HG03457 (cell line): Measurements from ENCODE around the gene WWOX.

Source experiments
- ATAC-seq: cut with Tn5 transposase; IDR thresholded peaks from one replicate; pipeline ENCODE4 v1.9.1; 2021; ENCODE audit warnings: moderate number of reproducible peaks; ENCODE audit not compliant: unreplicated experiment

The WWOX gene

GRCh38 chr16:78485917-78486257 lies 386.4 kb downstream of the WWOX start:
- ATAC-seq = no peak

GRCh38 chr16:78487471-78487870 lies 388.0 kb downstream of the WWOX start:
- no peak for ATAC-seq

- ATAC-seq = no peak
Measured at GRCh38 chr16:78489072-78489471, 389.6 kb downstream of the WWOX start.

DNA sequence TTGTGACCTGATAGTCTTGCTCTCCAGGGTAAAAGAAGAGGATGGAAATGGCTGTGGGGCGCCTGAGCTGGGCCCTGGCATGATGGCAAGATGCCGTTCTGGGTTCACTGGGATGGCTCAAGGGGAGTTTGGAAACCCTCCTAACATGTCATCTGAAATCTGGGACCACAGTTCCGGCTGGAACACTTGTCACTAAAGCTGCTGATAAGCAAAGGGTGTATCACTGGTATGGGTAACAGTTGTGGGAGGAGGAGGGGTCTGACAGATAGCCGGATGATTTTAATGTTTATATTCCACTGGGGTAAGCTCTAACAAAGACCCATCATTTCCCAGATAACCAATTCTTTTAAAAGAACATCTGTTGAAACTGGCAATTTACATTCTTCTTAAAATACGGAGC lies 390.2 kb downstream of the WWOX start:
- ATAC-seq = no peak

- ATAC-seq = no peak
Measured at GRCh38 chr16:78490431-78490830, 391.0 kb downstream of the WWOX start.

DNA sequence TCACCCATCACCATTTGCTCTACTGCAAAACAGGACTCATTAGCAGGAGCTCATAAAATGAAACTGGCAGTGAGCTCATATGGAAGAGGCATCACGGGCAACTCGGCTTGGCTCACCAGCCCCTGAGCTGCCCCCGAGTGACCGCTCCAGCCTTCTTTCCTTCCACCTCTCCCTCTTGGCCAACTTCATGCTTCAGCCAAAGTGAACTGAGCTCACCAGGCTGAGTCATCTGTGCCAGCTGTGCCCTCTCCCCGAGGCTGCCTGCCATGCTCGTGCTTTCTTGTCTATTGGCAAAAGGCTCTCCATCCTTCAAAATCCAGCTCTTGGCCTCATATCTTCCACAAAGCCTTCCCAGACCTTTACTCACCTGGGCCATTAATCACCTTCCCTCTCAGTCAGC lies 391.4 kb downstream of the WWOX start:
- no peak for ATAC-seq

- no peak for ATAC-seq
Measured at GRCh38 chr16:78493573-78493972, 394.1 kb downstream of the WWOX start.

- ATAC-seq = no peak
Measured at GRCh38 chr16:78494105-78494504, 394.7 kb downstream of the WWOX start.

DNA sequence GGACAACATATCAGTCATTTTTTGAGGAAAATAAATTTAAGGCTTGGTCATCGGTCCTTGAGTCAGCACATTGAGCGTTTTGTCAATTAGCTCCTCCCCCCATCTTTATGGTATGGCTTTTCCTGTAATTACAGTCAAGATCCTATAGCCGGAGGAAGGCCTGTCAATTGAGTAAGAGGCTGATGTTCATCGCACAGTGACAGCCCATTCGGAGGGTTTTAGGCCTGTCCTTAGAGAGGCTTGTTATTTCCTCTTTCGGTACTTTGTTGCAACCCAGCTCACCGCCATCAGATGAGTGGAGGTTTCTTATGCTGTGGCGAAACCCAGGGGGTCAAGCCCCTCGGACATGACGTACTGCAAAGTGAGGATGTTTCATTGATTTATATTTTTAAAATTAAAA lies 395.2 kb downstream of the WWOX start:
- ATAC-seq = no peak

DNA sequence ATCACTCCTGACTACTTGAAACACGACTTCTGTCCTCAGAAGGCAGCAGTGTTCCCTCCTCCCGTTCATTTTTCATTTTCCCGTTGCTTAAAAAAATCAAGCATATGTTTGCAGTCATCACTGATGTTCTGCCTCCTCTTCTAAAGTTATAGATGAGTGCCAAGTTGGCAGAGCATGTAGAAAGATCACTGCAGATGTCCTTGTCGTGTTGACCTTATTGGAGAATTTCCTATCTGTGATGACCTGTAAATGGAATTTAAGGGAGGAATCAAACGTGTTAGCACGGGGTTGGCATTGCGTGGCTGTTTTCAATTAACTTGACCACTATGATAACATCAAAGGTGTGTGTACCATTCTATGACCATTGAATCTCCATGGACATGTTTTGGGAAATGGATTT lies 396.7 kb downstream of the WWOX start:
- ATAC-seq = no peak

DNA sequence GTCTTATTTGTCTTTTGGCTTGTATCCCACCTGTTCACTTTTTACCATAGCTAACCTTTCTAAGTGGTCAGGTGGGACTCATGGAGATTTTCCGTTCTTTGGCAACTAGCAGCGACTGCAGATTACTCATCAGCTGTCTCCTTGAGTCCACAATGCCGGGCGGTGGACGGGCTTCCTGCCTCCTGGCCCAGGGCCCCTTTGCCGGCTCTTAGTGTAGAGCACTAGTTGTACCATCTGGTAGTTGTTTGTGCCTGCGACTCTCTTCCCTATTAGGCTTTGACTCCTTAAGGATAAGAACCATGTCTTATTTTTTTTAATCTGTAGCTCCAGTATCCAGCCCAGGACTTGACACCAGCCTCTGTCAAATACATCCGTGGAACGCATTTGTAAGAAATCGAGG lies 399.9 kb downstream of the WWOX start:
- no peak for ATAC-seq

DNA sequence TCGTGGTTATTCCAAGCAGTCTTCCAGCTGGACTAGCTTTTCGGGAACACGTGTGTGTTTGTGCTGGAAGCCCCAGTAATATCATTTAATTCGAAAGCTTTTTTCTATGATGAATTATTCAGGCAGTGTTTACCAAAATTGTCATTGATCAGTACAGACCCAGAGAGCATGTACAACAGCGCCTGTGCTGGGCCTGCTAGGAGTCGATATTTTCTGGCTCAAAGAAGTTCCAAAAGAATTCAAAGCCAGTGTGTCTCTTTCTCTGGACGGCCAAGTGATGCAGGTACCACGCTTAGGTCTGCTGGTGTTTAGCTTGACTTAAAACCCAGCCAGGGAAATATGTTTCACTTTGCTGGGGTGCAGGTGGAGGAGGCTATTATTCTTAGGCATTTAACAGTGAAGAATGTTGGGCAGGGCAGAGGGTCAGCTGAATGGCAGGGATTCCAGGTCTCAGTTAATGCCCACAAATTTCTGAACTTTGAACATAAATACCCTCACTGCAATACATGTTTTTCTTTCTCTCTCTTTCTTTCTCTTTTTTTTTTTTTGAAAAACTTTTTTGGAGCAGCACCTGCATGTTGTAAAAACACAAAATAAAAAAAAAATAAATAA lies 401.3 kb downstream of the WWOX start:
- no peak for ATAC-seq

- no peak for ATAC-seq
Measured at GRCh38 chr16:78501744-78502143, 402.3 kb downstream of the WWOX start.

DNA sequence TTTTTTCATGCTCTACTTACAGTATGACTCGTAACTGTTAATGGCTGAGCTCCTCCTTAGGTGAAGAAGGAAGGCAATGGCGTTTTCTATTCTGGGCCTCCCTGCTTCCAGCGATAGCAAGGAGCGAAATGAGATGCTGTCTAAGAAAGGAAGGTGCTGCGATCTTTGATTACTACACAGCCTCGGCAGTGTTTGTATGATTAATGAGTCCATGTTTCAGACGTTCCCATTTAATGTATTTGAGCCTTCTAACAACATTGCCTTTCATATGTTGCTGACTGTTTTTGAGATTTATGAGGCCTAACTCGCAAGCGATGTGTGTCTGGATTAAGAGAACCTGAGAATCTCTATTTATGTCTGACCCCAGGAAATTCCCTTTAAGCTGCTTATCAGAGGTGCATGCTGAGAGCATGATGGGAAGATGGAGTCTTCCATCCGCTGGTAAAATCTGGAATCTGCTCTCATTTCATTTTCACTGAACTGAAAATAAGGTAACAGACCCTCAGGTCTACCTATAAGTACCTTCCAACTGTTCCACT lies 403.4 kb downstream of the WWOX start:
- no peak for ATAC-seq

GRCh38 chr16:78503602-78504001 lies 404.1 kb downstream of the WWOX start:
- ATAC-seq = no peak

DNA sequence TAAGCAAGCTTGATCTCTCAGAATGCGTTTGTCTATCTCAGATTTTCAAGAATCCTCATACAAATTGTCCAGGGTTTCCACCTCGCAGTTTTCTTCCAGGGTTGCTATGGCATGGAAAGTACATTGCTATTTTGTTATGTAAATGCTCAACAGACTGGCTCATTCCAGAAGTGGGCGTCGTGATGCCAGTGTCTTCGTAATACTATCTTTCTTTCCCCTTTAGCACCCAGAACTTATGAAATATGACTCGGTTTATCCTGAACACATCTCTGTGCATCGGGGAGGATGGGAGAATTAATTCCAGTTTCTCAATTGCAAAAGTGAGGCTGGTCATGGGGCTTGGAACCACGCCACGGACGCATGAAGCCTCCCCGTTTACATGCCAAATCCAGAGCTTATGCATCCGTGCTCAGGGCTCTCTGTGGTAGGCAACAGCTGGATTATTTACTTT lies 405.0 kb downstream of the WWOX start:
- ATAC-seq = no peak

GRCh38 chr16:78505036-78505435 lies 405.6 kb downstream of the WWOX start:
- no peak for ATAC-seq

GRCh38 chr16:78505544-78506366 lies 406.3 kb downstream of the WWOX start:
- ATAC-seq = no peak

DNA sequence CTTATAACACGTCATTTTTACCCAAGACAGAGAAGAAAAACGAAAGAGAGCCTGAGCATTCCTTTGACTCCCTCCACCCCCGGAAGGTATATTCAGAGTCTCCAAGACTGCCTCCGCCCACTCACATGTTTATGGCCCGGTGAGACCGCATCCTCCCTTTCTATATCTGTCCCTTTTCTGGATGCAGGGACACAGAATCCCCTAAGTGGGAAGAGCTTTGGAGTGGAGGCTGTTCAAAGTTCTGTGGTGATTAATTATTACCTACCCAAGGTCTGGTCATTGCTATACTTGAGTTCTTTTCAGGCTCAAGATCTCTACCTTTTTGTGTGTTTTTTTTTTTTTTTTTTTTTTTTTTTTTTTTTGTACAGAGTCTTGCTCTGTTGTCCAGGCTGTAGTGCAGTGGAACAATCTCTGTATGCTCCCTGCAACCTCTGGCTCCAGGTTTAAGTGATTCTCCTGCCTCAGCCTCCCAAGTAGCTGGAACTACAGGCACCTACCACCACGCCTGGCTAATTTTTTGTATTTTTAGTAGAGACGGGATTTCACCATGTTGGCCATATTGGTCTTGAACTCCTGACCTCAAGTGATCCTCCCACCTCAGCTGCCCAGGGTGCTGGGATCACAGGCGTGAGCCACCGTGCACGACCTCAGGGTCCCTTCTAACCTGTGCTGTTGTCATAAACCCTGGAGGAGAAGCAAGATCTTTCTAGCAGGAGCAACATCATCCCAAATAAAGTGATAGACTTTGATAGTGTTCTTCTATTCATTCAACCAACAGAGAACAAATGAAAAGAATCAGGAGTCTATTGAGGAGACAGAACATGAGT lies 407.1 kb downstream of the WWOX start:
- no peak for ATAC-seq

GRCh38 chr16:78507576-78507975 lies 408.1 kb downstream of the WWOX start:
- ATAC-seq = no peak

- no peak for ATAC-seq
Measured at GRCh38 chr16:78509965-78510364, 410.5 kb downstream of the WWOX start.

DNA sequence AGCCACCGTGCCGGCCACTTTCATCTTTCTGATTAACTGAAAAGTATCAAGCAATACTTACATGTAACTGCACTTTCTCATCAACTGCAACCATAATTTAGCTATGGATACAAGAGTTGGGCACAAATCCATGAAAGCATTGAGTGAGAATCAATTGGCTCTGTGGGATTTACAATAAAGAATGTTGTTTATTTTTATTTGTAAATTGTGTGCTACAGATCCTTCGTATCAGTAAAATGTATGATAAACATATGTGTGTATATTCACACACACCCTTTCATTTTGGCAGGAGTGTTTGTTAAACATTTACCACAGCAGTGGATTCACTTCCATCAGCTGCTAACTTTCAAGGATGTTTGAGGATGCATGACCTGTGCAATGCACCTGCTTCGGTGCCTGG lies 411.0 kb downstream of the WWOX start:
- no peak for ATAC-seq
